NCI-H1048 (cell line): Measurements from ENCODE around the gene CCDC142.
"Not testable (repeated sequence)": the region's sequence is repeated elsewhere in the genome, so short reads cannot be mapped to it uniquely, and the experiment has no call there.

ENCODE experiments used
- DNase-seq: peaks from one replicate; lab custom pipeline; 2025; lab: John Stamatoyannopoulos, UW

The CCDC142 gene

DNA sequence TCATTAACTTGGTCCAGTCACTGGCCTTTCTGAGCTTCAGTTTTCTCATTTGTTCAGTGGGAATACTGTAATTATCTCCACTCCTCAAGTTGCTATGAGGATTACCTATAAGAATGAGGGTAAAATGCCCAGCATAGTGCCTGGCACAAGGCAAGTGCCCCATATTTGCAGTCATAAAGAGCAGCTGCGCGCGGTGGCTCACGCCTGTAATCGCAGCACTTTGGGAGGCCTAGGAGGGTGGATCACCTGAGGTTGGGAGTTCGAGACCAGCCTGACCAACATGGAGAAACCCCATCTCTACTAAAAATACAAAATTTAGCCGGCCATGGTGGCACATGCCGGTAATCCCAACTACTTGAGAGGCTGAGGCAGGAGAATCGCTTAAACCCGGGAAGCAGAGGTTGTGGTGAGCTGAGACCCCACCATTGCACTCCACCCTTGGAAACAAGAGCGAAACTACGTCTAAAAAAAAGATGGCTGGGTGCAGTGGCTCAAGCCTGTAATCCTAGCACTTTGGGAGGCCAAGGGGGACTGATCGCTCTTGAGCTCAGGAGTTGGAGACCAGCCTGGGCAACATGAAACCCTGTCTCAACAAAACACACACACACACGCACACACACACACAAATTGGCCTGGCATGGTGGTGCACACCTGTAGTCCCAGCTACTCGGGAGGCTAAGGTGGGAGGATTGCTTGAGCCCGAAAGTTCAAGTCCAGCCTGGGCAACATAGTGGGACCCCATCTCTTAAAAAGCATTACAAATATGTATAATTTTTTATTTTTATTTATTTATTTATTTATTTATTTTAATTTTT is 40.1 kb downstream of the CCDC142 start:
- DNase-seq, result not testable (repeated sequence)

DNA sequence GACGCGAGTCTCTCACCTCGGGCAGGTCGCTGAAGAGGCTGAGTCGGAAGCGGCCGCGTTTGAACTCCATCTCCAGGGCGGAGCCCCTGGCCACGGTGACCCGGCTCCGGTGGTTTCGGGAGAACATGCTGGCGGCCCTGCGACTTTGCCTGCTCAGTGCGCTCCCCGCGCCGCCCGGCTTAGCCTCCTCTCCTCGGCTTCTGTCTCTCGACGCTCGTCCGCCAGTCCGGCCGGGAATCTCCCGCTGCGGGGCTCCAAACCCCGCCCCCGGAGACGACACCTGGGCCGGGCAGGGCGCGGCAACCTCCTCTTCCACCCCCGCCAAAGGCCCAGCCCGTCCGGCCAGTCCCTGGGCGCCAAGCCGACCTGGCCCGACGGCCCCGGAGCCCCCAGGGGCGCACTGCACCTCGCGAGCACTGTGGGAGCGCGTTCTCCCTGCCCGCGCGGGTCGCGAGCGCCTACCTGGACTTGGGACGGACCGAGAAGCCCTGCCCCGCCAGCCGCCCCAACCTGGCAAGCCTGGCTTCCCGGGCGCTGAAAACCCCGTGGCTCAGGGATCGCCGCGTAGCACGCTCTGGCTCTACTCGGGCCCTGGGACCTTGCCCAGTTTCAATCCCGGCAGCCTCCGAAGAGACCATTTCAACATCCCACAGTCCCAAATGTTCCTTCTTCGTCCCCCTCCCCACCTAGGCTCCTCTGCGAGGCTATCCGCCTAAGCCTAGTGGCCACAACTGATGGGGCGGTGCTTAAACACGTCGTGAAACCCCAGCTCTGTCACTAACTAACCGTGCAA is 40.9 kb downstream of the CCDC142 start, which contains the start of gene RTKN:
RTKN (minus strand) TSS at position 248 of the 793 bp plus-strand sequence; CDS start at position 127, 121 bp downstream.
- DNase-seq, result peak; percentile 49

DNA sequence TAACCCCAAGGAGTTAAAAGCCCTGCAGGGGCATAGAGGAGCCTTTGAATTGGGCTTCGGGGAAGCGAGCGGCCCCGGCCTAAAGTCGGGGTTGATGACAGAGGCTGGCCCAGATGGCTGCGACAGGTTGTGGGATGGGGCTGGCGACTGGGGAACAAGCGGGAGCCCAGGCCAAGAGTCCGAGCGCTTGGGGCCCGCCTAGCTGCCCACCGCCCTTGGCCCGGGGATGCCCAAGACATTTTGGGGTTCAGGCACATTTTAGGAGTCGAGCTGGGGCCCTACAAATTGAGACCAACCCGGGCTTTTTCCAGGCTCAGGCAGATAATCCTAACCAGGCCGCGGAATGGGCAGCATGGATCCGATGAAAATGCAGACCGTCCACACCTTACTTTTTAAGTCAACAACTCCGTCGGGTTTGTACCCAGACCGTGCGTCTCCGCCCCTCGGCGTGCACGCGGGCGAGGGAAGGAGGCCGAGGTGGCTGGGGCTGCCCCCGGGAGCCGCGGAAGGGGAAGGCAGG is 41.6 kb downstream of the CCDC142 start:
- DNase-seq, result no peak

DNA sequence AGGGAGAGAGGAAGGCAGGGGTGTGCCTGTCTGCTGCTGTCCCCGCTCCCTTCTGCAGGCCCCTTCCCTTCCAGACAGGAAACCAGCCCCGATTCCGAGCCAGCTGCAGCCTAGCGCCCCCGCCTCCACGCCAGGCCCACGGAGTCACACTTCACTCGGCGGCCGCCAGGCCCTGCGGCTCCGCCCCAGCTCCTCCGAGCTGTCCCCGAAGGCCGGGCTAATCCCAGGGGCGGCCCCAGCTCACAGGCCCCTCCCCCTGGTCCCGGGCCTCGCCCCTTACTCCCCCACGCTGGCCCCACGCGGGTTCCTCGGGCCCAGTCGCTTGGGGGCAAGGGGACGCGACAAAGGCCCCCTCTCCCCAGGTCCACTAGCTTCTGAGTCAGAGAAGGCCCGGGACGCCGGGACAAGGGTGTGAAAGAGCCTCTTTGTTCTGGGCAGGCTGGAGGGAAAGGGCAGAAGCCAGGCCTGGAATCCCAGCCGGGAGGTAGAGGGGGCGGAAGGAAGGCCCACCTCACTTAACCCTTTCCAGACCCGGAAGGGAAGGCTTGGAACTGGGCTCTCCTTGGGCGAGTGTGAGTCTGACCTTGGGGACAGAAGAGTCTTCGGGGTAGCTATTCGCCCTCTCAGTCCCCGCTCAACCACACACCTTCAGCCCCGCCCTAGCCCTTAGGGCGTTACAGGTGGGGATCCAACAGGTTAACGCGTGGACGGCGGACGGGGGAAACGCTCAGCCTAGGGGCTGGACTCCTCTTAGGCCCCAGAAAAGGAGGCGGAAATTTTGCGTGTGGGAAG is 42.2 kb downstream of the CCDC142 start:
- DNase-seq, result peak; percentile 53

DNA sequence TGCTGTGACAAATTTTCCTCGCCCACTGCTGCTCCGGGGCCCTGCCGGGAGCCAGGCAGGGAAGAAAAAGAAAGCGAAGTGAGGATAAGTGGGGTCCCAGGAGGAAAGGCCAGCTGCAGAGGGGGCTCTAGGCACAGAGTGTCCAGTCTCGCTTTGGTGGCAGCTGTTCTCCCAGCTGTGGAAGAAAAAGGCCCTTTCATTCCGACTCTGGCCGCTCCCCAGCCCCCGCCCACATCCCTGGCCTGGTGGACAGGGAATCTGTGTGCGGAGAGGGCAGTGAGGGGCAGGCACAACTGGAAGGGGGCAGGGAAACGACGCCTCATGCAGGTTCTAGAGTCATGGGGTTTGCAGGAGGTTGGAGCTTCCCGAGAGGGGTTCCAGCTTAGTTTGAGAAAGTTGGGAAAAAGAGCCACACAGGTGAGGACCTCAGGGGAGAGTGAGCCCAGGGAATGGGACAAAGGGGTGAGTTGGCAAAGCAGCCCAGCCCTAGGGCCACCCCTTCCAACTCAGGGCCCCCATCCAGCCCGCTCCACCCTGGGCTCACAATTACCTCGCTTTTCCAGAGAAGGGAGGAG is 42.9 kb downstream of the CCDC142 start:
- no peak for DNase-seq

DNA sequence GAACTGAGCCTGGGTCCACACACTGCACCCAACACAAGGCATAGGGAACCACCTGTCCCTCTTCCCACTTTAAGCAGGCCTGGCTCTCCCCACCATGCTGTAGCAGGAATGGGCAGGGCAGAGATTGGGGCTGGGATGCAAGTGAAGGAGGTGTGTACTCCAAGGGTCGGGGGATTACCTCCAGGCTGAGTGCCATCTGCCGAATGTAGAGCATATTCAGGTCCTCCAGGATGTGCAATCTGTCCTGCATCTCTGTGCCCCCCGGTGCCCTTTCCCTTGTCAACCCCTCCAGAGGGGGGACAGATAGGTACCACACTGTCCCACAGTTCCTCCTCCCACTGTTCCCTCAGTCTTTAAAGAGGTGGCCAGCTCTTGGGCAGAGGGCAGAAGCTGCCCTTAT is 43.4 kb downstream of the CCDC142 start:
- no peak for DNase-seq

DNA sequence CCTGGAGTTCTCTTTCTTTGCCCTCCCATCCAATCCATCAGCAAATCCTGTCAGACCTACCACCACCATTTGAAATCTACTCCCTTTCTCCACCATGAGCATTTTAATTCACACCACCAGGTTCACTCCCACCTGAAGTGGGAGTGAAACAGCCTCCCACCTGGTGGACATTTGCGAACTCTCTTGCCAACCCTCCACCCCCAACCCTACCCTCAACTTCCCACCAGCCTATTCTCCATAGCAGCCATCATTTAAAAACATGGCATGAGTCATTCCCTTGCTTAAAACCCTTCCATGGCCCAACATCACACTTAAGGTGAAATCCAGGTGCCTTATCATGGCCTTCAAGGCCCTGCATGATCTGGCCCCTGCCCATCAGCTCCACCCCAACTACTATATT is 44.5 kb downstream of the CCDC142 start:
- no peak for DNase-seq

DNA sequence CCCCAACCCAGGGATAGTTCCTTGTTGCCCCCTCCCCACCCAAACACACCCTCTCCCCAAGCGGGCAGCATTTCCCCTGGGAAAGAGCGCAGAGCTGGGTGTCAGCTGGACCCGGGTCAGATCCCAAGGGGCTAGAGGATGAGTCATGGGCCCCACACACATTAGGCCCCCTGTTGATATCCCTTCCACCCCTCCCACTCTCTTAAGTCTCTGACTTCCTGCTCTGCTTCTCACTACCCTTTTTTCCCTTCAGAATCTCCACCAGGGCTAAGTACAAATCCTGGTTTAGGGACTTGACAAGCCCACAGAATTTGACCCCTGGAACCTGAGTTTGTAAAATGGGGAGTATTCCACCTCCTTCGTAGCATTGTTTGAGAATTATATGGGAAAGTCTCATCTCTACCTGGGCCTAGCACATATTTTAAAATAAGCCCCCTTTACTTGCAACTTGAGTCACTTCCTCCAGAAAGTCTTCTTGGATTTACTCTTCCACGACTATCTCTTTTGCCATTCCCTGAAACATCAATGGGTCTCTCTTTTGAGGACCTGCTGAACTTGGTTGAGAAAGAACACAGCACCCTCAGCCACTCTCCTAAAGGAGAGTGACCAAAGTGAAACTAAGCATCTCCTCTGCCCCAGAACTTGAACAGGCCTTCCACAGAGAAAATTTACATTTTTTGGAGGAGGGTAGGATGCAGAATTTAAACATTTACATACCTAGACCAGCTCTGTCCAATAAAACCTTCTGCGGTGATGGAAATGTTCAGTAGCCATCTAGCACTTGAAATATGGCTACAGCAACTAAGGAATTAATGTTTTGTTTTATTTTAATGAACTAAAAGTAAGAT is 45.7 kb downstream of the CCDC142 start:
- no peak for DNase-seq

DNA sequence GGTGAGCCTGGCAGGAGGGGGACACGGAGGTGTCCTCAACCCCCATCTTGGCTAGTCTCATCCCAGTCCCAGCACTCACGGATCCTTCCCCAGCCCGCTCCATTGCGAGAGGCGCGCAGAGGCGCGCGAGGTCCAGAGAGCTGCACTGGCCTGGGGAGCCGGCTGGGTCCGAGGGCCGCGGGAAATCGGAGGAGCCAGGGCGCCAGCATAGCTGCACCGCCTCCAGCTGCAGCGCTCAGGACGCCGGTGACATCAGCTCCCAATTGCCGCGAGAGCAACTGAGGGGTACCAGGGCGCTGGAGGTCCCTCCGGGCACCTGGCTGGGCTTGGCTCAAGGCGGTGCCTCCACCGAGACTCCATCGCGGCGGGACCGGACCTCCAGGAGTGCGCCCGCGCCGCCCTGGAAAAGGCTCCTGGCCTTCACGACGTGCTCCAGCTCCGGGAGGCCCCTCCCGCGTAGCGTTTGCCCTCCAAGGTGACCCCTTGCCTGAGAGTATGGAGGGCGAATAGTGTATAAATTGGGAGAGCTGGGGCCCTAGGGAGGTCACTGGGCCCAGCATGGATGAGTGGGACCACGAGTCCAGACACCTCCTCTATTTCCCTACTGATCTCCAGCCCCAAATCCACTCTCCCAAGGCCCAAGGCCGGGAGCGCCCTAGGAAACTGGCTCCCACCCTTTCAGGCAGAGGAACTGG is 46.5 kb downstream of the CCDC142 start:
- DNase-seq, result no peak

DNA sequence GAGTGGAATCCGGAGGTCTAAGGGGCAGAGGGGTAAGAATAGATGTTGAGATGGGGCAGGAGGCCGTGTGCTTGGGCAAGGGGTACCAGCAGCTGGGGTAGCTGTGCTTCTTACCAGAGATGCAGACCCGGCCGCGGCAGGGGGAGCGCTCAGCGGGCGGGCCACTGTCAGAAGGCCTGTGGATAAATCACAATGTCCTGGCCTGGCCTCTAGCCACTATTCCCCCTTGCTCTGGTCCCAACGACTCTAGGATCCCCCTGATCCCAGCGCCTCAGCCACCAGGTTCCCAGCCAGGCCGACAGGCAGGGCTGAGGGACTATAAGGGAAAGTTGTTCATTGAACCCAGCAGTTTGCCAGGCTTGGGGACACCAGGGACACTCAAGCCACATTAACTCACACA is 52.3 kb downstream of the CCDC142 start:
- DNase-seq, result no peak

DNA sequence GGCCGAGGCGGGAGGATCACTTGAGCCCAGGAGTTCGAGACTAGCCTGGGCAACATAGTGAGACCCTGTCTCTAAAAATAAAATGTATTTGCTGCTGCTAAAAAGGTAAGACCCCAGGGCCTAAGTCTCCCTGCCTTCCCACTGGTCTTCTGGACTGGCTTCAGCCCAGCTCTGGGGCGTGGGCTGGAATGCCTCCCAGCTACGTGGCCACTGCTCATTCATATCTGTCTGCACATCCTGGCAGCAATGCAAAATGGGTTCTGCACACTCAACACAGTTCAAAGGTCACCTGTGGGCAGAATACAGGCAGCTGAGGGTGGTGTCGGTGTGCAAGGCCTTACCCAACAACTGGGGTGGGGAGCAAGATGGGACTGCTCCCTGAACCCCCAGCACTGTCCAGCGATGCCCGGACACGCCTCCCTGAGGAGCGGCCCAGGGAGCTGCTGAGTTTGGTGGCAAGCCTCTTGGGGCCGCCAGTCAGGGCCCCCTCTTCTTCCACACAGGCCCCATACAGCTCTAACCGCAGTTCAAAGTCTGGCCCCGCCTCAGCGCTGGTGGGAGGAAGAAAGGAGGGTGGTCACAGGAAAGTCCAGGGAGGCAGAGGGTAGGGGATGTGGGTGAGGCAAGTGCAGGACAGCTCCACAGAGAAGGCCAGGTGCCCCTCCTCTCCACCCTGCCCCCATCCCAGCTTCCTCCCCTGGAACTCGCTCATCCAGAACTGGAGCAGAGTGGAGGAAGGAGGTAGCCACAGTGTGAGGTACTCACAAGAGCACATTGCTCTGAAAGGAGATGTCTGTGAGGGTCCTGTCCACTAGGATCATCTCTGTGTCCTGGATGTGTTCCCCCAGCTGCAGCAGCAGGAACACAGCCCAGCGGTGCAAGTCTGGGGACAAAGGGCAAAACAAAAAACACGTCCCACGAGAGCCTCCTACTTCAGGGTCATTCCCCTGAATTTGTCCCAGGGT is 53.0 kb downstream of the CCDC142 start:
- no peak for DNase-seq

DNA sequence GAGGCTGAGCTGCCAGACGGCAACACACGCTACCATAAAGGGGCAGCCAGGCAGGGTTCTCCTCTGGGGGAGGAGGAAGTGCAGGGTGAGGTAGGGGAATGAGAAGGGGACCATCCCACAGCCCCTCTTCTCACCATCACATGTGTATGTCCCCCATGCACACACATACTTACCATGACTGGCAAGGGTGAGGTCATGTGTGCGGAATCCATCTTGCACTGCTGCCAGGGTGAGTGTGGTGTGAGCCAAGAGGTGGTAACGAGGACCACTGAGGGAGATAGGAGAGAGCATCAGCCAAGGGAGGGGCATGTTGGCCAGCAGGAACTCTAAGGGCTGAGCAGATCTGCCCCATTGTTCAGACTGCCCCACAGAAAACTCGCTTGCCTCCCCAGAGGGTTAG is 54.1 kb downstream of the CCDC142 start:
- no peak for DNase-seq

DNA sequence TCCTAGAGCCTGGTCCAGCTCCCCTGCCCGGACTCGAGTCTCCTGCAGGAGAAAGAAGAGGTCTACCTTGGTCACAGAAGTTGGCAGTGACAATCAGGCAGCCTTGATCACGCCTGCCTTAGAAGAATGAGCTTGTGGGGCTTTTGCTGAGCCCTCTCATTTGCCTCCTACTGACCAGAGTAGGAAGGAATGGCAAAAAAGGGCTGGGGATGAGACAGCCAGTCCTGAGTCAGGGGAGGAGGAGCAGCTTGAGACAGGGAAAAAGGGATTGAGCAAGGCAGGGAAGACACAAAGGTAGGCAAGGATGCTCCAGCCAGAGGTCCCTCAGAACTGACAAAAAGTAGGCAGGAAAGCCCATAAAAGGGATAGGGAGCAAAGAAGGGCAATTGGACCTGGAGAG is 55.2 kb downstream of the CCDC142 start:
- no peak for DNase-seq

DNA sequence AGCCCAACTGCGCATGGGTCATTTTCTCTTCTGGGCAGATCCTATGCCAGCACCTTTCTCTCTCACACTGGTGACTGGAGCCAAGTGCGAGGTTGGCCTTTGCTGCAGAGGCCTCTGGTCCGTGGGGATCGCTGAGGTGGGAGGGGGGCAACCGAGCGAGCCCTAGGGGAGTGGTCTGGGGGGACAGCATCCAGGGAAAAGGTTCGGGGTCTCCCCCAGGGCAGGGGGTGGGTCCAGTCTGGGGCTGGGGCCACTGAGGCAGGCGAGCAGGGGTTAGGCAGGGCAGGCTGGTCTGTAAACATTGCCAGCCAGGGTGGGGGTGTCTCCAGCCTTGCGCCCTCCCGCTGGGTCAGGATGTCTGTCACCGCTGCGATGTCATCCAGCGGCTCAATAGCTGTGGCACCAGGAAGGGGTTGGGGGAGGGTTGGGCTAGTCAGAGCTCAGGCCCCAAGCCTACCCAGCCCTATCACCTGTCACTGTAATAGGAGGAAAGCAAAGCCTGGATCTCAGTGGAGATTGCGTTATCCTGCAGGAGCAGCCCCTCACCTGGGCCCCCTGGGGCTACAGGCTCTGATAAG is 56.5 kb downstream of the CCDC142 start:
- no peak for DNase-seq

DNA sequence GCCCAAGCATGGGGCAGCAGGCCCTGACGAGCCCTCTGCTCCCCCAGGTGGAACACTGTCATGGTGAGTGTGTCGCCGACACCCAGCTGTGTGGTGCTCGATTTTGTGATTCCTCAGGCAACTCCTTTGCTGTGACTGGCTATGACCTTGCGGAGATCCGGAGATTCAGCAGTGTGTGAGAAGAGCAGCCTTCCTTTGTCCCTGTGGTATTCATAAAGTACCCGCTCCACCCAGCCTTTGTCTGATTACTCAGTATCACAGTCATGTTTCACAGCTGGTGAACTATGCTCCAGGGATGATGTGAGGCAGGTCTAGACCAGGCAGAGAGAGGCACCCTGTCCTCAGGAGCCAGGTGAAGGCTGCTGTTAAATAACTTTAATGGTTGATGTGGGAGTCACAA is 57.3 kb downstream of the CCDC142 start:
- DNase-seq, result no peak

DNA sequence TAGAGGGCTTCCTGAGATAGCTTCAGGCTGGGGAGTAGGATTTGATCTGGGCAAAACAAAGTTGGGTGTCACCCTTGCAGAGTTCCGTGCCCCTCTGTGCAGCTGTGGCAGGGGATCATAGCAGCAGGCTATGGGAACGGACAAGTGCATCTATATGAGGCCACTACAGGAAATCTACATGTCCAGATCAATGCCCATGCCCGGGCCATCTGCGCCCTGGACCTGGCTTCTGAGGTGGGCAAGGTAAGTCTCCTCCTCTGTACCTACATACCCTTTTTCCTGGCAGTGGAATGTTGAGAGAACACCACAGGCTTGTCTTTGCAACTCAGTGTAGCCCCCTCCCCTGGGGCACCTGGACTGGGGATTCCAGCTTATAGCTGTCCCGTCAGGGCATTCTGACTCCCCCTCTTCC is 57.8 kb downstream of the CCDC142 start:
- no peak for DNase-seq

DNA sequence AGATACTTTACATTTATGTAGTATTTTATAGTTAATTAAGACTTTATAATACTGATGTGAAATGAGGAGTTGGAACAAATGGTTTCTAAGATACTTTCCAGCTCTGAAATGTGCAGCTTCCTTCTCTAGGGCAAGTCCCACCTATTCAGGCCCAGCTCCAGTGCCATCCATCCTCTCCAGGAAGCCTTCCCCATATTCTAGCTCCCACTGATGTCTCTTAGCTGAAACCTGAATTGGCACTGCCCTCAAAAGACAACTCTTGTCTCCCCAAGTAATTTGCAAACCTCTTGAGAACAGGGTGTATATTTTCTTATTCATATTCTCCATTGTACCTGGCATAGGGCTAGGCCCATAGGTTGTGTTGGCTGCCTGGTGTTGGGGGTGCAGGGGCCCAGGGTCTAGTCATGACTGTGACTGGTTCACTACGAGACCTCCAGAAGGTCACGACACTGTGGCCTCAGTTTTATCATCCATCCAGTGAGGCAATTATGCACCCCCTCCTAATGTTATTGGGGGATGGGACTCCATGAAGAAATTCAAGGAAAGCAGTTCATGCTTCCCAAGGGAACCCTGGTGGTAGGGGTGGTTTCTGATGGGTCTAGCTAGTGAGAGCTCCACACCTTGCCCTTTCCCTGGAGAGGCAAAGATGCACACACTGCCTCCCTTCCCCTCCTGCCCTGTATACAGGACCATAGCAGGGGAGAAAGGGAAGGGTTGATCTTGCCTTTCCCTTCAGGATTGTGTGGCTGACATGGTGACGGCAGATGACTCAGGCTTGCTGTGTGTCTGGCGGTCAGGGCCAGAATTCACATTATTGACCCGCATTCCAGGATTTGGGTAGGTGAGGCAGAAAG is 58.4 kb downstream of the CCDC142 start:
- DNase-seq, result no peak
